ENCODE data around the gene STX4.

STX4 gene

GRCh38 chr16:31052114-31052513 is 18.8 kb downstream of the STX4 start:
- H3K79me2 ChIP-seq (ENCODE audit: insufficient read depth, low read length): no peaks in the 10 kb centered on the region
- H2AFZ ChIP-seq (ENCODE audit: low read length): no peak overlapping the region
- no peaks in the 10 kb centered on the region for H3K9me2 ChIP-seq (replicated peaks; ENCODE audit: low read depth, low read length)
- H3K4me2 ChIP-seq (ENCODE audit: low read depth, low read length, poor library complexity, severe bottlenecking): no peak overlapping the region
- H3K4me1 ChIP-seq (ENCODE audit: insufficient read depth, low read length, poor library complexity, severe bottlenecking): no peaks in the 10 kb centered on the region
- no peaks in the 10 kb centered on the region for H3F3A ChIP-seq (ENCODE audit: low read depth)
- H3K27me3 ChIP-seq (ENCODE audit: insufficient read depth, low read length, poor library complexity, severe bottlenecking): no peaks in the 10 kb centered on the region
- no peak overlapping the region for H3K9ac ChIP-seq (ENCODE audit: low read depth, low read length, poor library complexity, severe bottlenecking)
- H3K4me3 ChIP-seq (ENCODE audit: low read length, poor library complexity, severe bottlenecking): no peak overlapping the region
- no peaks in the 10 kb centered on the region for H3K36me3 ChIP-seq (ENCODE audit: insufficient read depth, low read length)
- H3K9me3 ChIP-seq (ENCODE audit: insufficient read depth, low read depth, low read length): no peaks in the 10 kb centered on the region
- TF ChIP-seq EZH2phosphoT487 (IDR thresholded peaks at IDR 0.05; ENCODE audit: borderline replicate concordance) (no peak), CTCF (conservative IDR thresholded peaks at IDR 0.05; ENCODE audit: low read length) (no peak)
- H4K20me1 ChIP-seq (ENCODE audit: insufficient read depth, low read length, poor library complexity, severe bottlenecking): no peaks in the 10 kb centered on the region

- no peaks in the 10 kb centered on the region for H3K9me2 ChIP-seq (replicated peaks; ENCODE audit: low read depth, low read length)
Observed at GRCh38 chr16:31055613-31056012, 22.3 kb downstream of the STX4 start.

GRCh38 chr16:31061126-31061812 is 27.9 kb downstream of the STX4 start:
- H3K9me3 ChIP-seq (ENCODE audit: insufficient read depth, low read depth, low read length): no peaks in the 10 kb centered on the region
- H3K79me2 ChIP-seq (ENCODE audit: insufficient read depth, low read length): peaks cover 8% of the 10 kb centered on the region; the same call in 1 of the 2 replicates
- no peaks in the 10 kb centered on the region for H3K27me3 ChIP-seq (ENCODE audit: insufficient read depth, low read length, poor library complexity, severe bottlenecking)
- TF ChIP-seq EZH2phosphoT487 (IDR thresholded peaks at IDR 0.05; ENCODE audit: borderline replicate concordance) (no peak), CTCF (conservative IDR thresholded peaks at IDR 0.05; ENCODE audit: low read length) (no peak)
- 0 out of 2 replicates have a peak, but pooled peaks cover 5% of the 10 kb centered on the region for H3F3A ChIP-seq (ENCODE audit: low read depth)
- H3K4me3 ChIP-seq (ENCODE audit: low read length, poor library complexity, severe bottlenecking): no peak overlapping the region
- peaks cover 3% of the 10 kb centered on the region for H4K20me1 ChIP-seq (ENCODE audit: insufficient read depth, low read length, poor library complexity, severe bottlenecking)
- H3K9ac ChIP-seq (ENCODE audit: low read depth, low read length, poor library complexity, severe bottlenecking): no peak overlapping the region
- H3K36me3 ChIP-seq (ENCODE audit: insufficient read depth, low read length): peaks cover 36% of the 10 kb centered on the region; the same call in 1 of the 2 replicates
- no peak overlapping the region for H2AFZ ChIP-seq (ENCODE audit: low read length)
- H3K4me1 ChIP-seq (ENCODE audit: insufficient read depth, low read length, poor library complexity, severe bottlenecking): peaks cover 24% of the 10 kb centered on the region
- H3K4me2 ChIP-seq (ENCODE audit: low read depth, low read length, poor library complexity, severe bottlenecking): no peak overlapping the region
- no peaks in the 10 kb centered on the region for H3K9me2 ChIP-seq (replicated peaks; ENCODE audit: low read depth, low read length)

More at GRCh38 chr16:31055613-31056012, 22.3 kb downstream of the STX4 start:
- H3K9ac ChIP-seq (ENCODE audit: low read depth, low read length, poor library complexity, severe bottlenecking): no peak overlapping the region
- H3K9me3 ChIP-seq (ENCODE audit: insufficient read depth, low read depth, low read length): no peaks in the 10 kb centered on the region
- no peak overlapping the region for H3K4me2 ChIP-seq (ENCODE audit: low read depth, low read length, poor library complexity, severe bottlenecking)
- no peak overlapping the region for H3K4me3 ChIP-seq (ENCODE audit: low read length, poor library complexity, severe bottlenecking)
- H4K20me1 ChIP-seq (ENCODE audit: insufficient read depth, low read length, poor library complexity, severe bottlenecking): no peaks in the 10 kb centered on the region
- TF ChIP-seq CTCF (conservative IDR thresholded peaks at IDR 0.05; ENCODE audit: low read length) (no peak), EZH2phosphoT487 (IDR thresholded peaks at IDR 0.05; ENCODE audit: borderline replicate concordance) (no peak)
- H3F3A ChIP-seq (ENCODE audit: low read depth): no peaks in the 10 kb centered on the region
- H3K4me1 ChIP-seq (ENCODE audit: insufficient read depth, low read length, poor library complexity, severe bottlenecking): no peaks in the 10 kb centered on the region
- no peaks in the 10 kb centered on the region for H3K27me3 ChIP-seq (ENCODE audit: insufficient read depth, low read length, poor library complexity, severe bottlenecking)
- peaks cover 11% of the 10 kb centered on the region; the same call in 1 of the 2 replicates for H3K36me3 ChIP-seq (ENCODE audit: insufficient read depth, low read length)
- H3K79me2 ChIP-seq (ENCODE audit: insufficient read depth, low read length): no peaks in the 10 kb centered on the region
- H2AFZ ChIP-seq (ENCODE audit: low read length): no peak overlapping the region
